ENCODE measurements around the gene SUSD5.
"Not testable (repeated sequence)": the region's sequence is repeated elsewhere in the genome, so short reads cannot be mapped to it uniquely, and the experiment has no call there.

The SUSD5 gene

DNA sequence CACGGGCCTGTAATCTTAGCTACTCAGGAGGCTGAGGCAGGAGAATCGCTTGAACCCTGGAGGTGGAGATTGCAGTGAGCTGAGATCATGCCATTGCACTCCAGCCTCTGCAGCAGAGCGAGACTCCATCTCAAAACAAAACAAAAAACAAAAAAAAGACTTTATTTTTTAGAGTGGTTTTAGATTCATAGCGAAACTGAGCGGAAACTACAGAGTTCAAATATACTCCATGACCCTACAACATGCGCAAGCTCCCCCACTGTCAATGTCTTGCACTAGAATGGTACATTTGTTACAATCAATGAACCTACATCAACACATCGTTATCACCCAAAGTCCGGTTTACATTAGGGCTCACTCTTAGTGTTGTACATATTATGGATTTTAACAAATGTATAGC lies 107.0 kb downstream of the SUSD5 start:
- DNase-seq: no peak

DNA sequence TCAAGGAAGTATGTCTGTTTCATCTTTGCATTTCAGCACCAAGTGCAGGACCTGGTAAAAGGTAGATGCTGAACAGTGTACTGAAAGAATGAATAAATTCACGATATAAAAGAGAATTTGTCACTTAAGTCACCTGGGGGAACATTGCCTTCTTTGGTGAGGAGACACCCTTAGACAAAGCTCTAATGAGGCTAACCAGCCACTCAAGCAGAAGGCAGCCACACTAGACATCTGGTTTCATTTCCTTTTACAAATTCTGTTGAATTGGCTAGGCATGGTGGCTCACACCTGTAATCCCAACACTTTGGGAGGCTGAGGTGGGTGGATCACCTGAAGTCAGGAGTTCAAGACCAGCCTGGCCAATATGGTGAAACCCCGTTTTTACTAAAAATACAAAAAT lies 111.8 kb downstream of the SUSD5 start:
- DNase-seq: not testable (repeated sequence)

DNA sequence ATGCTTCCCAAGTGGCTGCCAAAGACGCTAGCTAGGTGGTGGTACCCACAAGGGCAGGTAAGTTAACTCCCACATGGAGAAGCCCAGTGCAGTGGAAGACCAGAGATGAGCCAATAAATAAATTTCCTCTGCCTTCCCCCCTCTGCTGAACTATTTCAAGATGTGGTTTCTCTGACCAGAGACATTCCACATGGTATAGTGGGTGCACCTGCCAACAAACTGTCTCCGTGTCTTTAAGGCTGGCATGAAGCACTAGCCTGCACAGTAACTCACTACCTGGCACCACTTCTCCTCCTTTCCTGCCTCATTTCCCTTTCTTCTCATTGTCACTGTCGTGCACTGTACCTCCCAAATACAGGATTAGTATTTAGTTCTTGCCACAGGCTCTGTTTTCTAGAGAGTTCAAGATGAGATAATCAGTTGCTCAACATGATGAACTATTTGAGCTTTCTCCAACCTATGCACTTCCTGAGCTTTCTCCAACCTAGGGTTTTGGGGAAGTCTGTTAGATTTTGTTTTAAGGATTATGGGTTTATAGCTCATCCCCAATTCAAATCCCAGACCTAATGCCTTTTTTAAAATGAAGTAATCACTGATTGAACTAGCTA lies 113.2 kb downstream of the SUSD5 start:
- no peak for DNase-seq

DNA sequence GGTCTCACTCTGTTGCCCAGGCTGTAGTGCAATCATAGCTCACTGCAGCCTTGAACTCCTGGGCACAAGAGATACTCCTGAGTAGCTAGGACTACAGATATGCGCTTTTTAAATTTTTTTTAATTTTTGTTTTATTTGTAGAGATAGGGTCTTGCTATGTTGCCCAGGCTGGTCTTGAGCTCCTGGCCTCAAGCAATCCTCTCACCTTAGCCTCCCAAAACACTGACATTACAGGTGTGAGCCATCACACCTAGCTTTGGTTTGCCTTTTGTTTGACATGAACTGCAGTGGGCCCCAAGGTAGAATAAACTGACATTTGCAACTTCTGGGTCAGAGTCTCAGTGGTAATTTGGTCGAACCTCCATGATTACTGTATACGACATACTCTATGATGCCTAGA lies 113.8 kb downstream of the SUSD5 start:
- DNase-seq: no peak

DNA sequence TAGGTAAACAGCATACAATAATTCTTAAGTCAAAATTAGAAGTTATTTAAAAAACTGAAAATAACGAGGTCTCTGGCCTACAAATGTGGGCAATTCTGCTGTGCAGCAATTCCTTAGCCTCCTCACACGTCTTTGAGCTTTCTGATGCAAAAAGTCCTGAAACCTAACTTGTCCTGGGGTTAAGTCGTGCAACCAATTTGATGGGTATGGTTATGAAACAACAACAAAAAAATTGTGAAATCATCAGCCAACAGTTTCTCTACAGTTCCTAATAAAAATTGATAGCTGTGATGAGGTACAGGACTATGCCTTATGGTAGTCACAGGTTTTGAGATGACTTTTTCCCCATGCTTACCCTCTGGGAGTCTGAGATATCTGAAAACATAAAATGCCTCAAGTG lies 115.1 kb downstream of the SUSD5 start:
- DNase-seq: no peak

DNA sequence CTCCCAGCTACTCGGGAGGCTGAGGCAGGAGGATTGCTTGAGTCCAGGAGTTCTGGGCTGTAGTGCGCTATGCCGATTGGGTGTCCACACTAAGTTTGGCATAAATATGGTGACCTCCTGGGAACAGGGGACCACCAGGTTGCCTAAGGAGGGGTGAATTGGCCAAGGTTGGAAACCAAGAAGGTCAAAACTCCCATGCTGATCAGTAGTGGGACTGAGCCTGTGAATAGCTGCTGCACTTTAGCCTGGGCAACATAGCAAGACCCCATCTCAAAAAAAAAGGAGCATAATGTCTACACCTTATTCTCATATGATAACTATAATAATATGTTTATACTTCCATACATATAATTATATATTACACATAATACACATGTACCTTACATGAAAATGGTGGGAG lies 115.6 kb downstream of the SUSD5 start:
- no peak for DNase-seq

DNA sequence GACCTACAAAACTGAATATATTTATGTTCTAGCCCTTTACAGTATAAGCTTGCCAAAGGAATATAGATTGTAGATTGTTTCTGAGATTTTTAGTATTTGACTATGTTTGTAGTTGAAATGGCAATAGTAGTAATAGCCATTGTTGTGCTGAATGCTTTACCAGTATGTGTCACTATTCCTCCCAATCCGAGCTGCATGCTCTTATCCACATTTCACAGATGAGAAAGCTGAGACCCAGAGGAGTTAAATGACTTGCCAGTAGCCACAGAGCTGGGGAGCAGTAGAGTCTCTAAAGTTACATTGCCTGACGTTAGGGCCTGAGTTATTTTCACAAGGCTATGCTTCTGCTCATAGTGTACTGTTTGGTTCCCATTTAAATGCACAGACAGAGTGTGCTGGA lies 118.4 kb downstream of the SUSD5 start:
- no peak for DNase-seq

Data from activated effector memory CD4-positive, alpha-beta T cell treated with anti-CD3 and anti-CD28 coated beads, Interleukin-2, amount 50 U/mL, for 16 hours (primary cell).